22Rv1 (cell line): ENCODE results near the gene CACHD1.

Experiments
- H3K27ac ChIP-seq: fragments of 450-650 bp; 2 replicates; pipeline ENCODE4 v1.5.1; 2017
- CTCF ChIP-seq: fragments of 450-650 bp; IDR thresholded peaks from 2 replicates; pipeline ENCODE4 v1.5.1; 2017; ENCODE audit warnings: mild to moderate bottlenecking
- ZFX ChIP-seq: fragments of 450-650 bp; IDR thresholded peaks from 2 replicates; pipeline ENCODE4 v1.6.1; 2017; ENCODE audit warnings: antibody characterized with exemption, borderline replicate concordance

The CACHD1 gene

GRCh38 chr1:64486193-64486592 lies 16.3 kb downstream of the CACHD1 start:
- H3K27ac ChIP-seq = no peak overlapping the region
- TF ChIP-seq CTCF = no peak
- TF ChIP-seq ZFX = no peak

- TF ChIP-seq CTCF (no peak), ZFX (no peak)
- H3K27ac ChIP-seq = no peak overlapping the region
Measured at GRCh38 chr1:64487061-64487460, 17.1 kb downstream of the CACHD1 start.

- no peak overlapping the region for H3K27ac ChIP-seq
Measured at GRCh38 chr1:64488862-64489261, 18.9 kb downstream of the CACHD1 start.

GRCh38 chr1:64489707-64490106 lies 19.8 kb downstream of the CACHD1 start:
- H3K27ac ChIP-seq = no peak overlapping the region
- TF ChIP-seq ZFX (no peak), CTCF (no peak)

More at GRCh38 chr1:64488862-64489261, 18.9 kb downstream of the CACHD1 start:
- TF ChIP-seq CTCF (no peak), ZFX (no peak)

- TF ChIP-seq ZFX = no peak
- no peak for TF ChIP-seq CTCF
- no peak overlapping the region for H3K27ac ChIP-seq
Measured at GRCh38 chr1:64490213-64490818, 20.4 kb downstream of the CACHD1 start.

GRCh38 chr1:64492424-64492823 lies 22.5 kb downstream of the CACHD1 start:
- TF ChIP-seq ZFX (no peak), CTCF (no peak)
- H3K27ac ChIP-seq = no peak overlapping the region

GRCh38 chr1:64493831-64494230 lies 23.9 kb downstream of the CACHD1 start:
- TF ChIP-seq ZFX (no peak), CTCF (no peak)
- H3K27ac ChIP-seq = no peak overlapping the region
